GM23338 (cell line): ENCODE measurements around the gene SFXN5. TPM values are rescaled to one million over a fixed set of nuclear protein-coding genes. Genes with fewer than 3 reads are reported as not detected.

Source experiments
- CREB1 ChIP-seq: fragments of 250-450 bp; sonication (Bioruptor Pico); IDR thresholded peaks from 2 replicates; pipeline ENCODE4 v1.5.0; 2020; ENCODE audit warnings: low read depth, mild to moderate bottlenecking, moderate library complexity
- CTCF ChIP-seq, 2 experiments: fragments of 200-600 bp in 1 of 2; sonication (generic) in 1 of 2; conservative IDR thresholded peaks; 2 replicates each; pipeline versions ENCODE4 v1.5.1 to v1.6.1; 2016 to 2017; ENCODE audit warnings: antibody characterized with exemption in 2 of 2, low read depth in 2 of 2, mild to moderate bottlenecking in 2 of 2, moderate library complexity in 1 of 2
- ETS1 ChIP-seq: IDR thresholded peaks from 2 replicates; pipeline ENCODE4 v1.6.1; 2016; ENCODE audit warnings: antibody characterized with exemption
- JUNB ChIP-seq: IDR thresholded peaks from one replicate; pipeline ENCODE4 v1.6.1; 2016; ENCODE audit warnings: antibody characterized with exemption; ENCODE audit not compliant: unreplicated experiment
- NANOG ChIP-seq: IDR thresholded peaks from 2 replicates; pipeline ENCODE4 v1.6.1; 2016; ENCODE audit warnings: antibody characterized with exemption, borderline replicate concordance
- REST ChIP-seq: IDR thresholded peaks from one replicate; pipeline ENCODE4 v1.6.1; 2018; ENCODE audit warnings: antibody characterized with exemption; ENCODE audit not compliant: unreplicated experiment
- ZNF114 ChIP-seq: fragments of 250-450 bp; sonication (Bioruptor Pico); IDR thresholded peaks from 2 replicates; pipeline ENCODE4 v1.5.0; 2020; ENCODE audit warnings: mild to moderate bottlenecking, moderate library complexity
- ZNF331 ChIP-seq: fragments of 250-450 bp; sonication (Bioruptor Pico); IDR thresholded peaks from 2 replicates; pipeline ENCODE4 v1.5.0; 2020; ENCODE audit warnings: low read depth, mild to moderate bottlenecking, moderate library complexity
- ZNF462 ChIP-seq: fragments of 250-450 bp; sonication (Bioruptor Pico); IDR thresholded peaks from 2 replicates; pipeline ENCODE4 v1.5.0; 2020; ENCODE audit warnings: mild to moderate bottlenecking, moderate library complexity
- polyA plus RNA-seq: library from polyadenylated mRNA; unstranded; fragments of >200 nt; fragmentation: Nextera tagmentation; extraction: Ambion mirVana; gene quantifications from 2 replicates; pipeline ENCODE4 v1.2.1, GENCODE V29; 2016
- total RNA-seq: library from RNA; depleted of rRNA; stranded (reverse); fragments of >200 nt; shearing (Covaris generic); gene quantifications from 2 replicates; pipeline ENCODE4 v1.2.3, GENCODE V29; 2014

The SFXN5 gene
- total and polyA plus RNA-seq, 2 experiments from 2014 or later: 23.6 to 25.8 TPM

- TF ChIP-seq ZNF462 (CRISPR knock-in tag) (no peak), CTCF (conservative IDR thresholded peaks at IDR 0.05; ENCODE audit: low read depth in 2 of 2) (no peak), ZNF331 (CRISPR knock-in tag) (no peak), ETS1 (no peak), CREB1 (CRISPR knock-in tag) (no peak), JUNB (no peak), ZNF114 (CRISPR knock-in tag) (no peak), NANOG (no peak), REST (no peak)
Observed at GRCh38 chr2:73088211-73088610, 16.7 kb upstream of the SFXN5 start (continued).
